AG04450 (cell line): Measurements from ENCODE around the gene TRAPPC12. TPM values are rescaled to one million over a fixed set of nuclear protein-coding genes. Genes with fewer than 3 reads are reported as not detected.
"Not testable (repeated sequence)": the region's sequence is repeated elsewhere in the genome, so short reads cannot be mapped to it uniquely, and the experiment has no call there.

Experiments
- CTCF ChIA-PET: fragments of 300-600, 350-600 bp; formaldehyde crosslinking; extraction: SDS; loops from one replicate; lab custom pipeline; 2022; ENCODE audit warnings: antibody characterized with exemption, inconsistent platforms; lab: Charles Lee
- POLR2A ChIA-PET: fragments of 350-600 bp; formaldehyde crosslinking; extraction: SDS; loops from one replicate; lab custom pipeline; 2021; ENCODE audit warnings: antibody characterized with exemption, inconsistent platforms; lab: Yijun Ruan, JAX
- DNase-seq: peaks from one replicate; pipeline ENCODE4 v3.0.0-alpha.2; 2011; ENCODE audit warnings: low read depth, low spot score
- H3K27ac ChIP-seq: one replicate; pipeline ENCODE4 v1.5.1; 2012; ENCODE audit warnings: low read depth, low read length, control low read depth
- H3K27me3 ChIP-seq: one replicate; pipeline ENCODE4 v1.6.0; 2012; ENCODE audit warnings: low read length; ENCODE audit not compliant: control insufficient read depth, insufficient read depth
- H3K4me3 ChIP-seq: 2 replicates; pipeline ENCODE4 v1.5.1; 2011; ENCODE audit warnings: mild to moderate bottlenecking, low read depth, low read length, control low read depth
- H3K9me3 ChIP-seq: 2 replicates; pipeline ENCODE4 v1.5.1; 2012; ENCODE audit warnings: low read length; ENCODE audit not compliant: control insufficient read depth, insufficient read depth
- polyA plus RNA-seq: library from polyadenylated mRNA; depleted of rRNA; stranded (reverse); fragments of >200 nt; gene quantifications from 2 replicates; pipeline ENCODE4 v1.2.3, GENCODE V29; 2011
- TF ChIP-seq, protein P1 (sequence below): IDR thresholded peaks from 2 replicates; pipeline ENCODE4 v1.5.1; 2011; ENCODE audit warnings: low read depth, low read length, control low read depth, inconsistent platforms

The TRAPPC12 gene
- polyA plus RNA-seq, 1 experiment = 41.7 TPM

DNA sequence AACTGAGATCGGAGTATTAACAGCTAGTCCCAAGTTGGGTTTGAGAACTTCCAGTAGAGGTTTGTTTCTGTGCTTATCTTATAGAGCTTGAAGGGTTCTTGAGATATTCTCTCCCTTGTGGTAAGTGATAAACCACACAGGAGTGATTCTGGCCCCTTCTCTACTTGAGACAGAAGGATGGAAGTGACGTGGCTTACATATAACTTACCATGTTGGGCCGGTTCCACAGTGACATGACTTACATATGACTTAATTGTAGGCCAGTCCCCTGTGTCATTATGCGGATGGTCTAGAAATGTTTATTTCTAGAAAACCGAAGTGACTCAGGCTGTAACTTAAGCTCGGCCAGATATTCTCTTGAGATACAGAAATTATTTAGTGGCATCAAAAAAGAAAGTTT, 62.7 kb downstream of the TRAPPC12 start:
- H3K27ac ChIP-seq = no peak overlapping the region
- TF ChIP-seq, protein P1, sequence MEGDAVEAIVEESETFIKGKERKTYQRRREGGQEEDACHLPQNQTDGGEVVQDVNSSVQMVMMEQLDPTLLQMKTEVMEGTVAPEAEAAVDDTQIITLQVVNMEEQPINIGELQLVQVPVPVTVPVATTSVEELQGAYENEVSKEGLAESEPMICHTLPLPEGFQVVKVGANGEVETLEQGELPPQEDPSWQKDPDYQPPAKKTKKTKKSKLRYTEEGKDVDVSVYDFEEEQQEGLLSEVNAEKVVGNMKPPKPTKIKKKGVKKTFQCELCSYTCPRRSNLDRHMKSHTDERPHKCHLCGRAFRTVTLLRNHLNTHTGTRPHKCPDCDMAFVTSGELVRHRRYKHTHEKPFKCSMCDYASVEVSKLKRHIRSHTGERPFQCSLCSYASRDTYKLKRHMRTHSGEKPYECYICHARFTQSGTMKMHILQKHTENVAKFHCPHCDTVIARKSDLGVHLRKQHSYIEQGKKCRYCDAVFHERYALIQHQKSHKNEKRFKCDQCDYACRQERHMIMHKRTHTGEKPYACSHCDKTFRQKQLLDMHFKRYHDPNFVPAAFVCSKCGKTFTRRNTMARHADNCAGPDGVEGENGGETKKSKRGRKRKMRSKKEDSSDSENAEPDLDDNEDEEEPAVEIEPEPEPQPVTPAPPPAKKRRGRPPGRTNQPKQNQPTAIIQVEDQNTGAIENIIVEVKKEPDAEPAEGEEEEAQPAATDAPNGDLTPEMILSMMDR = no peak
- CTCF ChIA-PET = interaction anchor here (1.8 to 6.3 kb wide), 3 partner anchors 11 to 20 kb away, joined by 4 to 66 read pairs (median 21); no protein-coding TSS in a partner anchor
- H3K9me3 ChIP-seq = peaks cover 8% of the 10 kb centered on the region
- POLR2A ChIA-PET = no interaction called here
- no peak for DNase-seq
- no peak overlapping the region for H3K4me3 ChIP-seq
- no peaks in the 10 kb centered on the region for H3K27me3 ChIP-seq

DNA sequence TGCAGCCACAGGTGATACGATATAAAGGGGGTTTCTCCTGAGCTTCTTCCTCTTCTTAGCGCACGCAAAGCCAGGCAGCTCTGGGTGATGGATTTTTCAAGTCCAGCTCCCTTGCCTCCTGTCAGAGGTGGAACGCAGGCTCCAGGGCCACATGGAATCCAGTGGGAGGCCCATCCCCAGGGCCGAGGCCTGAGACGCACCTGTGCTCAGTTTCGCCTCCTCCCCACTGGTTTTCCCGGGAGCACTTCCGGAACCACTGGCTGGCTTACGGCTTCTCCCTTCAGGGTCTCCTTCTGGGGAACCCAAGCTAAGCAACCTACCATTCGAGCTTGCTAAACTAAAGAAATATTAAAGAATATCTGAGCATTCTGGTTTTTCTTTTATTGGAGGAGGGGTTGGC, 63.6 kb downstream of the TRAPPC12 start:
- Histone ChIP-seq H3K27ac (no peak overlapping the region), H3K27me3 (no peaks in the 10 kb centered on the region), H3K4me3 (no peak overlapping the region), H3K9me3 (peaks cover 8% of the 10 kb centered on the region)
- no peak for DNase-seq
- TF ChIP-seq, protein P1 = no peak
- CTCF ChIA-PET = interaction anchor here (1.8 to 6.3 kb wide), 2 partner anchors 12 to 20 kb away, joined by 4 to 66 read pairs; no protein-coding TSS in a partner anchor
- POLR2A ChIA-PET = no interaction called here

DNA sequence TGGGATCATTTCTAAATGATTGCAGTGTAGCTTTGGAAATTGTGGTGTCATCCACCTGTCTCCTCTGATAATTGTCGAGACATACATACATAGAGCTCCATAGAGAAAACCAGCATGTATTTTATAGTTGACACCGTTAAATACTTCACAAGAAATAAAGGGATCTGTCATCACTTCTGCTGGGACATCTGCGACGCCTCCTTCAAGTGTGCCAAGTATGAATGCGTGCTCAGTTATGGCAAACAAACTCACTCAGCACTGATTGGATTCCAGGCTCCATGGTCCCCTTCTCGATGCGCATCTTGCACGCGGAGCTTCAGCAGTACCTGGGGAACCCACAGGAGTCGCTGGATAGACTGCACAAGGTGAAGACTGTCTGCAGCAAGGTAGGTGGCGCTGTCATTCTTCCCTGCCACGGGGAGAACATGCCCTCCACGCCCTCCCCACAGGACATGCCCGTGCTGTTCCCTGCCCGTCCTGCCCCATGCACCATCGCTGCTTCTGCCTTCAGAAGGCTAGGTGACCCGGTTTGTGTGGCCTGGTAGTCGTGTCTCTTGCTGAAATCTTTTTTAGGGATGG, 64.1 kb downstream of the TRAPPC12 start:
- TF ChIP-seq, protein P1 = no peak
- CTCF ChIA-PET = interaction anchor here (6.3 kb wide), 1 partner anchor 20 kb away, joined by 66 read pairs; no protein-coding TSS in a partner anchor
- Histone ChIP-seq H3K4me3 (no peak overlapping the region), H3K27ac (no peak overlapping the region), H3K9me3 (peaks cover 8% of the 10 kb centered on the region), H3K27me3 (no peaks in the 10 kb centered on the region)
- DNase-seq = no peak
- POLR2A ChIA-PET = no interaction called here

DNA sequence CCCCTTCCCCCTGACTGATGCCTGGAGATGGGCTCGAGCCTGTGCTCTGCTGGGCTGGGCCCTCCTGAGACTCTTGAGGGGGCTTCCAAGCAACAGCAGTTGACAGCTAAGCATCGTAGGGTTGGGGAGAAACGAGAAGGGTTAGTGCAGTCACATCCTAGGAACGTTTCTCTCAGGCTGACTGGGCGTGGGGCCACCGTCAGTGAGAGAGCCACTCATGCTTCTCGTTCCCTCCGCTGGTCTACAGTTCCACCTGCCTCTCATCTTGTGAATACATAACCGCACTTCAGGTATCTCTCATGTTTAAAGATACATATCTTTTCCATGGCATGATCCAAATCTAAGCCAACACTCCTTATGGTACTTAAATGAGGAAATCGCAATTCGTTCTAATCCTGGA, 66.4 kb downstream of the TRAPPC12 start:
- no peaks in the 10 kb centered on the region for H3K27me3 ChIP-seq
- H3K4me3 ChIP-seq = no peak overlapping the region
- POLR2A ChIA-PET = no interaction called here
- no peak overlapping the region for H3K27ac ChIP-seq
- CTCF ChIA-PET = no interaction called here
- TF ChIP-seq, protein P1 = no peak
- DNase-seq = no peak
- H3K9me3 ChIP-seq = peaks cover 8% of the 10 kb centered on the region

DNA sequence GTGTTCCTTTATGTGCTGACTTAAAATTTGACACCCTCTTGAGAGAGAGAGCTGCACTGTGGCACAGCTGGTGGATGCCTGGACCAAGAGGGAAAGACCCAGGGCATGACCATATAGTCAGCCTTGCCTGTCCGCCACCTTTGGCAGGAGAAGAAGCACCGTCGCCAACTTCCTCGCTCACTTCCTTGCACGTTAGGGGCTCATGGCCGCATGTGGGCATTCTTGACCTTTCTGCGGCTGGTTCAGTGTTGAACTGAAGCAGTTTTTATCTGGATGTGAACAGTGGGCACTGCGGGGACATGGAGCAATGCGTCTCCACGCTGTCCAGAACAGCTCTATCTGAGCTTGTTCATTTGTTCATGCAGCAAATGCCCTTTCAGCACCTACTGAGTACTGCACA, 66.9 kb downstream of the TRAPPC12 start:
- Histone ChIP-seq H3K9me3 (peaks cover 8% of the 10 kb centered on the region), H3K27ac (no peak overlapping the region), H3K27me3 (no peaks in the 10 kb centered on the region), H3K4me3 (no peak overlapping the region)
- DNase-seq = no peak
- TF ChIP-seq, protein P1 = no peak
- ChIA-PET POLR2A (no interaction called here), CTCF (interaction anchor here (3.1 kb wide), 1 partner anchor 22 kb away, joined by 15 read pairs; no protein-coding TSS in a partner anchor)

DNA sequence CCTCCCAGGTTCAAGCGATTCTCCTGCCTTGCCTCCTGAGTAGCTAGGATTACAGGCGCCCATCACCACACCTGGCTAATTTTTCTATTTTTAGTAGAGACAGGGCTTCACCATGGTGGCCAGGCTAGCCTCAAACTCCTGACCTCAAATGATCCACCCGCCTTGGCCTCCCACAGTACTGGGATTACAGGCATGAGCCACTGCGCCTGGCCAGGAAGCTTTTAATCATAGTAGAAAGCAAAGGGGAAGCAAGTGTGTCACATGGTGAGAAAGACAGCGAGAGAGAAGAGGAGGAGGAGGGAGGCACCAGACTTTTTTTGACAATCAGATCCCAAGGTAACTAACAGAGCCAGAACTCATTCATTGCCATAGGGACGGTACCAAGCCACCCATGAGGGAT, 67.7 kb downstream of the TRAPPC12 start:
- DNase-seq, H3K27ac ChIP-seq, H3K4me3 ChIP-seq, POLR2A ChIA-PET, H3K9me3 ChIP-seq, H3K27me3 ChIP-seq: not testable (repeated sequence)
- CTCF ChIA-PET = interaction anchor here (0.7 to 3.1 kb wide), 2 partner anchors 23 to 323 kb away, joined by 3 to 15 read pairs; no protein-coding TSS in a partner anchor
